Inflammatory macrophage treated with lipopolysaccharide for 4 hours (primary cell): ENCODE data around the gene CCT5.

ENCODE experiments used
- DNase-seq: peaks from one replicate; pipeline ENCODE4 v3.0.0-alpha.2; 2020

The CCT5 gene

DNA sequence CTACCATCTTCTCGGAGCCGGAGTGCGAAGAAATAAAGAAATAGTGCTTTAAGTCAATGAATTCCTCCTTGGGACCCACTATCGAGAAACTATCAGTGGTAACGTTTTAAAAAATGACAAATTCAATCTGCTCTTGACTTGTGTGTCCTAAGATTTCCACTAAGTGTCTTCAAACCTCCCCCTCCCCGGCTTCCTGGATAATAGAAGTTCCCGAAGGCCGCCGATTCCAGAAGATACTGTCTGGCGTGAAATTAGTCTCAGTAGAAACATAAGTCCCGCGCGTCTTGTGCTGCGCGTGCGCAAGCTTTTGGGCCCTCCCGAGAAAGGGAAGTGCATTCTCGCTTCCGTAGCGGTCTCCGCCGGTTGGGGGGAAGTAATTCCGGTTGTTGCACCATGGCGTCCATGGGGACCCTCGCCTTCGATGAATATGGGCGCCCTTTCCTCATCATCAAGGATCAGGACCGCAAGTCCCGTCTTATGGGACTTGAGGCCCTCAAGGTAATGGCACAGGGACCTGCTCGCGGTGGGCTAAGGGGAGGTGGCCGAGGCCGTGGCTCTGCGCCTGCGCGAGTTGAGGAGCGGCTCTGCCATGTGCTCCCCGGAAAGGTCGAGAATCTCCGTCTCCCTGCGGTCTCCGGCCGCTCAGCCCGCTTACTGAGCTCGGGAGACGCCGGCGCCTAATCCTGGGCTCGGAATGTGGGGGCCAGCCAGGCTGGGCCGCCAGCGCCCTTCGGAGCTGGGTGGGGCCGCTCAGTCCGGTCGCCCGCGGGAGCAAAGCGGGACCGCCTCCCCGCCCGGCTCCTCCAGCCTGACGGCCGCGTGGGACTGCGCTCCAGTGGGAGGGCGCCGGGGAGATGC, at the start of gene CCT5:
CCT5 (plus strand) TSS at position 333 of the 858 bp plus-strand sequence; CDS start at position 394, 61 bp downstream.
- DNase-seq = peak; percentile 99

DNA sequence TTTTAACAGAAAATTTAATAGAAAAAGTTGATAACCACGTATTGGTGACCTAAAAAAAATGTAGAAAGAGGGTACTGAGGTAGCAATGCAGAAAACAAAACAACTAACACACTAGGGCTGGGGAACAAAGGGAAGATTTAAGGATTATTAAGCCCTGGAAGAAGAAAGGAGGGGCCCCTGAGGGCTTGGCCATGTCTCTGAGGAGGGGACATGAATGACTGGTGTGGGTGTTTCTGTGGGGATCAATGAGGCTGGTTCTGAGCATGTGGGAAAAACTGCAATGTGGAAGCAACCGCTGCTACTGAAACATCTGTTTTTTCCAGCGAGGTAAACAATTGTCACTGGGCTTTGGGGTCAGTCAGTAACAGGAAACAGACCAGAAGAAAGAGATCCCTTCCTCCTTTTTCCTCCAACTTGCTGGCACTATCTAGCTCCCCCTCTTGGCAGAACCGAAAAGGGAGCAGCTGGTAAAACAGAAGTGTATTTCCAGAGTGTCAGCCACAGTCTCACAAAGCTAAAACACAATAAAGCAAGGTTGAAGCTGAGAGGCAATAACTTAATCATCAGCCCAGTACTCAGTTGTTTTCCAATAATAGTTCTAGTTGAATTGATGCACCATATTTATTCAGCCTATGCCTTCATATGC, 48.7 kb upstream of the CCT5 start:
- peak; percentile 4 for DNase-seq

DNA sequence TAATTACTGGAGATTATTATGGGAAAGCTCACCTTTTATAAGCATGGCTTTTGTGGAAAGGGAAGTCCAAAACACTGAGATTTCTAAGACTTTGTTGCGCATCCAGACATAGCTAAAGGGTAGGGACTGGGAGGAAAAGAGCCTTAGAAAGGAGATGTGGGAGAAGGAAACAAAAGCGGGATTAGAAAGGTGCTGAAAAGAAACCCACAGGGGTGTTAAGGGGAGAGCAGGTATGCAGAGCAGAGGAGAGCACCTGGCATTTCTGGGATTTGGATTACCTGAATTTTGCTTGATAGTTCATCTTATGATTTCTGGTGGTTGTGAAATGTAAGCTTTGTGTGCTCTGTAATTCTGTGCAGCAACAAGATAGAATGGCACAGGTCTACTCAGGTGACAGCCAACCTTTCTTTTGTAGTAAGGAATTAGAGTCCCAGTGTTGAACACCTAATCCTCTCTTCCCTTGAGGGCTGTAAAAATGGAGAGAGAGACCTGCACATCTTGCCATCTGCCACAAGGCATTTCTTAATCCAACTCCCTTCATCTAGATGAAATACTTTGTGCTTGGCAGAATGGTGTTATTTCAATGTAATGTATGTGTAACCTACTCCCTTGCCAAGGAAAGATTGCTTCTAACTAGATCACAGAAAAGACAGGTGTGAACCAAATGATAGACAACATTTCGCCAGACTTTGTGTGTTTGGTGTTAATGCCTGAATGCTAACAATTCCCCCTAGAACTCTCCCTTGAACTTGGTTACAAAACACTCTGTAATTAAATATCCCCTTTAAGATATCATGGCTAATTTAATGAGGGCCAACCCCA, 47.8 kb upstream of the CCT5 start:
- no peak for DNase-seq

DNA sequence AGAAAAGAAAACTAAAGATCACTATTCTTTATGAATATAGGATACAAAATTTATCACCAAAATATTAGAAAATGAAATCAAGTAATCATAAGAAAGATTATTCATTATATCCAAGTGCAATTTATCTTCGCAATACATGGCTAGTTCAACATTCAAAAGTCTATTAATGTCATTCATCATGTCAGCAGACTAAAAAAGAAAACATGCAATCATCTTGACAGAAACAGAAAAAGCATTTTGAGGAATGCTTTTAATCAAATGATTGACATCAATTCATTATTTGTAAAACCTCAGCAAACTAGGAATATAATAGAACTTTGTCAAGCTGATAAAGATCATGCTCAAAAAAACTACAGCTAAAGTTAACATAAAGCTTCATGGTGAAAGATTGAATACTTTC, 41.1 kb upstream of the CCT5 start:
- DNase-seq = no peak

DNA sequence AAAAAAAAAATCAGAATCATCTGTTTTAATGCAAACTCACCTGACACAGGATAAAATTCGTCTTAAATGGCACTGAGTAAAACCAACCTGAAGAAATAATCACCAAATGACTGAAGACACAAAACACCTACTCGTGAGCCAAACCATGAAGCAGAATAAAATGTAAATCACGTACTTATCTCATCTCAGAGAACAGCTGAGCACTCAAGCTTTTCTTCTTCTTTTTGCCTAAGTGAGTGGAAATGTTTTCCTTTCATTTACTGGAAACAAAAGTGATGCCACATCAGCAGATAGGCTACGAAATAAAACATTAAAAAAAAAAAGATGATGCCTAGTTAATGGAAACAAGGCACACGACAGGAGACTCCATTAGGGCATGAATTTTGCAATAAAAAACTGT, 36.8 kb upstream of the CCT5 start:
- DNase-seq = no peak

DNA sequence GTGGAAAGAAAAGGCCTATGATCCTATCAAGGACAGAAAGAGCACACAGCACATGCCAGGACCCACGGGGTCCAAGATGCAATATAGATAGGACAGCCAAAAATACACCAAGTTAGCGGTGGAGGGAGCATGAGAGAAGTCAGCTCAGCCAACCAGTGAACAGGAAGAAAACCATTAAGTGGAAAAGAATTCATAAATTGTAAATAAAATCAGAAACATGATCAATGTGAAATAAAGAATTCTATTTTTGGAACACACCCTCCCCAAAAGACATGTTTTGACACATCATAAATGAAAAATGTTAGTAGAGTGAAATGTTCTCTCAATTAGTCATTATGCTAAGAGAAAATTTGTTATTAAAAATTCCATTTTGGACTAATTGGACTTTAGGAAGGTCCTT, 36.0 kb upstream of the CCT5 start:
- no peak for DNase-seq

DNA sequence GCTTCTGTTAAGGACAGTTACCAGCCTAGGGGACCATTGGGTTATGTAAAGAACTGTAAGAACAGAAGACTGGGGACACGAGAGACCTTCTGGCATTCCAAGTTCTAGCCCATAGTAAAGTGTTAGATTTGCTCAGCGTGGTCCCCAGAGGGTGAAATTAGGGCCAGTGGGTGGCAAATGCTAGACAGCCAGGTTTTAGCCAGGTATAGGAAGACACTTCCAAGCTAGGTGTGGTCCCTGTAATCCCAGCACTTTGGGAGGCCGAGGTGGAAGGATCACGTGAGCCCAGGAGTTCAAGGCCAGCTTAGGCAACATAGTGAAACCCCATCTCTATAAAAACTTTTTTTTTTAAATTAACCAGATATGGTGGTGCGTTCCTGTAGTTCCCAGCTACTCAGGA, 34.7 kb upstream of the CCT5 start:
- DNase-seq = no peak

DNA sequence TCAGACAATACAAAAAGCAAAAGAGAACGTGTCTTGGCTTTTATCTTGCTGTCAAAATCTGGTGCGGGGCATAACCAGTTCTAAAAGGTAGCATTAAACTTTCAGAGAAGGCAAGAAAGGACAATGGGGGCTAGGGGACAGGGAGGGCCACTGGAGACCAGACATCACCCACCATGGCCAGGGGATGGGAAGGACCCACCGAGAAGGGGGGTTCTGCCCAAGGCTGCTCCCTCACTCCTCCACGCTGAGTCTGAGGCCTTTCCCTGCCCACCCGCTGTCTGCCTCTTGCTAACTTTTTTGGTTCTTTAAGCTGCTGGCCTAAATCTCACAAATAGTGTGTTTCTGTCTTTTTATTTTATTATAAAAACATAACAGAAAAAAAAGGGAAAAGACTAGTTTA, 34.0 kb upstream of the CCT5 start:
- no peak for DNase-seq

DNA sequence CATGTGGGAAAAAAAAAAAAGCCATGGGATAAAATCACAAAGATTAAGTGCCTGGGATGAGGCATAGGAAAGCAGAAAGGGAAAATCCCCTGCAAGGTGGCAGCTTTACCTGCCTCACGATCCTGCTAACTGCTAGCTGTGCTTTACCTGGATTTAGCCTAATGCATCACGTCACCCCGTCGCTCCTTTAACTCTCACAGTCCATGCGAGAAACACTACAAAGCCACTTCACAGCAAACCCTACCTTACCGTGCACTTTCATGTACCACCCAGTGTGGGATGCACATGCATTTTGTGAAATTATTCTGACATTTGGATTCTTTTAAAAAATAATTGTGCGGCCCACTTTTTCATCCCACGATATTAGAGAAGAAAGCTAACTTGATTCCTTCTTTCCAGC, 31.4 kb upstream of the CCT5 start:
- DNase-seq = no peak

DNA sequence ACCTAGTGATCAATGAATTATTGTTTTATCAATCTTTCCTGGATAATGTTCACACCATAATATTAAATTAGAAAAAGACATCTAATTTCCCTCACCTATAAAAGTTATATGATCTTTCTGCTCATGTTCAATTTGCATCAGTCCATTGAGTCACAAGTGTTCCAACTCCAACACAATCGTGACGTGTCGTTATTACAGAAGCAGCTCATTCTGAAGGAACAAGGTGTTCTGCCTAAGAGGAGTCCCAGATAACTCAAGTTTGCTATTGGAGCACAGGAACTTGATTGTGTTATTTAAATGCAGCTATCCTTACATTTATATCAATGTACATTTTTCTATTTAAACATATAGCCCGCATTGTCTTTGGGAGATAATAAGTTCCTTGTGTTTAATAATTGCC, 31.0 kb upstream of the CCT5 start:
- DNase-seq = no peak

DNA sequence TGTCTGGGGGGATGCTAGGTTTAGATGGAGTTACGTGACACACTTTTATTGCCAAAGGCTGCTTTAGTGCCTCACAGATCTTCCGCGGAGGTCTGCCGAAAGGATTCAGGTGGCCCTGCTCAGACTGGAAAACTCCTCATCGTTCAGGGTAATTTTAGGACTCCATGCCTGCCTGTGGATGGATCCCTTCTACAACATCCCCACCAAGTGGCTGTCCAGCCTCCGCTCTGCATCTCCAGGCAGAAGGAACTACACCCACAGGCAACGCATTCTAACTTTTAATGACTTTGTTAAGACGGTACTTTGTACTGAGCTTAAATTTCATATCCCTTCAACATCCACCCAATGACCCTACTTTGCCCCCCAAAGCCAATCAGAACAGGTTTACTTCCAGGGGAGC, 29.8 kb upstream of the CCT5 start:
- no peak for DNase-seq

DNA sequence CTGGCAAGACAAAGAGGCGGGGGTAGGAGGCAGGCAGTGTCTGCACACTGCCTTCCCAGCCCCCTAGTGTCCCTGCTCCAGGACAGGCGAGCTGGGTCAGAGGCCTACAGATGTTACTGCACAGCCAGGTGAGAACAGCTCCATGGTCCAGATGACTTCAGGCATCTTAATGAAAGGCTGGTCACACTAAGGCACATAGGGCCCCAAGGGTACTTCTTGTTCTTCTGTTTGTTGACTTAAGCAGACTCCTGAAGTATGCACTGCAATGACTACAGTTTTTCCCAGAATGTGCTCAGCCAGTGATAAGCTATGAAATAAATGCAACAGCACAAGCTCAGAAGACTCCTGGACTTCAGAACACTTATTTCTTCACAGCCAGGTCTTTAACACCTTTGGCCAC, 27.8 kb upstream of the CCT5 start:
- DNase-seq = no peak

DNA sequence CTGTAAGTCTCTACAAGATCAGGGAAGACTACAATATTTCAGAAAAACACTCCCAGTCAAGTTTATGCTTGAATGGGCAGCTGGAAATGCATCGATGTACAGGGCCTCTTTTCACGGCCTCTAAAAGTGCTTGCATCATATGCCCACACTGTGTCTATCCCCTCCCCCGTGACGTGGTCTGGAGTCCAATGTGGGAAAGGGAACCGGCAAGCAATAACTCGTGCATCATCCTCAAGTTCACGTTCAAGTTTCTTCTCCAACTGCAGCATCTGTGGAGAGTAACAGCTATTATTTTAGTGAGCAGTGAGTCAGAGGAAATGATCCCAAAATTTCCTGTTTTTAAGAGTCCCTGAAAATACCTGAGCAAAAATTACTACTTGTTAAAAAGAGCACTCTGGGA, 22.7 kb upstream of the CCT5 start:
- no peak for DNase-seq

DNA sequence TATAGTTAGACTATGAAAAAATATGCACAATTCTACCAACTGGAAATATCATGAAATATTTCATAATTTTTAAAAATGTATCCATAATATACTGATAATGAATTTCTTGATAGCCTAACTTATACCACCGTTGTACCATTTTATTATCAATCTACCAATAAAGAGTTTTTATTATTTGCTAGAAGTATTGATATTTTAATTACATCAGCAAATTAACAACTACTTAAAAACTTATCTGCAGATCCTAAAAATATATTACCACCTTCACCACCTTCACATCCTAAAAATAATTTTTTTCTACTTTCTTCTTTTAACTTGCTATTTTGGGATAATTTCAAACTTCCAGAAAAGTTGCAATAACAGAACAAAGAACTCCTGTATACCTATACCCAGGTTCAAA, 21.8 kb upstream of the CCT5 start:
- DNase-seq = no peak

DNA sequence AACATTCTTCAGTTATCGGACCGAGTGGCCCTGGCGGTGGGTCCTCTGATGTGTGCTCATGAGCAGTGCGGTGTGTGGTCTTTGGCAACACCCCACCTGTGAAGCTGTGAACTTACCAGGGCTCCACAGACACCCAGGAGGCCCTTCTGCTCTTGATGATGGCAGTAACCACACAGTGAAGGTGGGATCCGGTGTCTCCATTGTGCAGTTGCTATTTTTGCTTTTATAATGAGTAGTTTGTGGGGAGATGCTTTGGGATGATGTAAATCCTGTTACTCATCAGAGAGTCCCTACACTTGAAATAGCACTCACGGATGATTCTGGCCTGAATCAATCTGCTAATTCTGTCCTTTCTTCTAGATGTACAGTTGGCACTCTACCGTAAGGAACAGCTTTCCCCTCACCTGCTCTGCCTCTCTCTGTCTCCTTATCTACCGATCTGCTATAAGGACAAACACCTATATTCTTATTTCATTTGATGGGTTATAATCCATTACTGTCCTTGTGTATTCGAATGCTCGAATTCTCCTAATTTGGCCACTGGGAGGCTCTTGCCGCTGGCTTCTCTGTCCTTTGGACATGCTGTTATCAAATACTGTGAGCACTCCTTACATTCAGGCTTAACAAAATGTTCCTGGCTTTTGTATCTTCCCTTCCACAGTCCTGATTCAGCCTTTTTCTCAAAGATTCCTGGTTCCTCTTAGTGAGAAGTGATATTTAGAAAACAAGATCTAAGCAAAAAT, 20.6 kb upstream of the CCT5 start:
- no peak for DNase-seq

DNA sequence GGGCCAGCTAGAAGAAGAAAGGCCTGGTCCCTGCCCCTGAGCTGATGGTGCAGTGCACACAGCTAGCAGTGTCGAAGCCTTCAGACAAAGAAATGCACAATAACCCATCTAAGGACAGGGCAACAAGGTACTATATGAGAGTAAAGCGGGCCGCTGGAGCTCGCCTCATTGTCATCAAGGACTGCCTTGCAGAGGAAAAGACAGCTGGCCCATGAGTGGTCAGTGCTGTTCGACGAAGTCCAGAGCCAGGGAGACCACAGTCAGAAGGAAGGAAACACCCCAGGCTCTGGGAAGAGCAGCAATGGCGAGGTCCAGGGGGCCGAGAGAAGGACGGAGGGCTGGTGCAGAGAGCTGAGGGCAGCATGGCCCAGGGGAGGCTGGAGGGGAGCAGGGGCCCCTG, 17.7 kb upstream of the CCT5 start:
- no peak for DNase-seq

DNA sequence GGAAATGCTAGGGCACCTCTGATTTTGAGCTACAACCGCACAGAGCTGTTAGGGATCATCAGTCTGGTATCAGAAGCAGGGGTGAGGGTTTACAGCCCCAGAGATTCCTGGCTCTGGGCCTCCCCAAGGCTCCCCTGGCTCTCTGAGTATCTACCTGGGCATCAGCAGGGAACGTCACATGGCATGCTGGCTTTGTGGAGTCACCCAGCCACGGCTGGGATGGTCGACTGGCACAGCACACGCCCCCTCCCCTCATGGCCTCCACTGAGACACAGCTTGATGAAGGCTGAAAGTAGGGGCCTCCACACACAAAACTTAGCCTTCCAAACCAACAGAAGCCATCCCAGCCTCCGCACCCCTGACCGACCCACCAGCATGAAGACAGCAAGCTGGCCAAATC, 17.1 kb upstream of the CCT5 start:
- DNase-seq = no peak

DNA sequence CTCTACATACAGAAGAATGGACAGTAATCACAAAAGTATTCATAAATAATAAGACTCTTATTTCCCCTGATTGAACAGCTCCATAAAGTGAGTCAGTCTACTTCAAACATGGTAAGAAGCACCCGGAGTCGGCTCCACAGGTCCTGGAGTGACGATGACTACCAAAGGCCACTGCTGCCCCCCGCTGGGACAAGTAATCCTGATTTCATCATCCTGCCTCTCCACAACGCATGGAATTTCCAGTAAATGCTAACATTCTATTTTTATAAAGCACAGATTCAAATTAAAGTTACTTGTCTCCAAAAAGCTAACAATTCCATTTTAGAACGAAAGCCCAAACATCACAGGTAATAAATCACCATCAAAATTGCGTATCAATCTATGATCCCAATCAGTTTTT, 16.6 kb upstream of the CCT5 start:
- DNase-seq = no peak

DNA sequence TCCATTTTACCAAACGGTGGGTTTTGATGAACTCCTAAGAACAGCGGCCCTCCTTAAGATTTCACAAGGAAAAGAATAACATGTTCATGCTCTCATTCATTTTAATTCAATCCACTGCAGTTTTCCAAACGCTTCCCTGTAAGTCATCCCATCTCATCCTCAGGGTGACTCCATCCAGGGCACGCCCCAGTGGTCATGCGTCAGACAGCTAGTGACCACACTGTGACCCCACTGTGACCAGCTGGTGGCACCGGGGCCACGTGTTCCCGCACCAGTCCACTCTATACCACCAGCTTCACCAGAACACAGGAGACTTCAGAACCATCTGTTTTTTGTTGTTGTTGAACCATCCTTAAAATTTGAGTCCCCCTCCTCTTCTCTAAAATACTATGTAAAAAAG, 14.7 kb upstream of the CCT5 start:
- no peak for DNase-seq

DNA sequence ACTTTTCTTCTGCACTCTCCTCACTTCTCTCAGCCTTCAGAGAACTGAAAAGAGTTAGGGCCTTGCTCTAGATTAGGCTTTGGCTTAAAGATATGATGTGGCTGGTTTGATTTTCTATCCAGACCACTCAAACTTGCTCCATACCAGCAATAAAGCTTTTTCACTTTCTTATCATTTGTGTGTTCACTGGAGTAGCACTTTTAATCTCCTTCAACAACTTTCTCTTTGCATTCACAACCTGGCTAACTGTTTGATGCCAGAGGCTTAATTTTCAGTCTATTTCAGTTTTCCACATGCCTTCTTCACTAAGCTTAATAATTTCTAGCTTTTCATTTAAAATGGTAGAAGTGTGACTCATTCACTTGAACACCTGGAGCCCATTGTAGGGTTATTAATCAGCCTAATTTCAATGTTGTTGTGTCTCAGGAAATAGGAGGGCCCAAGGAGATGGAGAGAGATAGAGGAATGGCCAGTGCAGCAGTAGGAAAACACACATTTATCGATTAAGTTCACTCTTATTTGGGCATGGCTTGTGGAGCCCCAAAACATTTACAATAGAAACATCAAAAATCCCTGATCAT, 6.3 kb upstream of the CCT5 start:
- no peak for DNase-seq

DNA sequence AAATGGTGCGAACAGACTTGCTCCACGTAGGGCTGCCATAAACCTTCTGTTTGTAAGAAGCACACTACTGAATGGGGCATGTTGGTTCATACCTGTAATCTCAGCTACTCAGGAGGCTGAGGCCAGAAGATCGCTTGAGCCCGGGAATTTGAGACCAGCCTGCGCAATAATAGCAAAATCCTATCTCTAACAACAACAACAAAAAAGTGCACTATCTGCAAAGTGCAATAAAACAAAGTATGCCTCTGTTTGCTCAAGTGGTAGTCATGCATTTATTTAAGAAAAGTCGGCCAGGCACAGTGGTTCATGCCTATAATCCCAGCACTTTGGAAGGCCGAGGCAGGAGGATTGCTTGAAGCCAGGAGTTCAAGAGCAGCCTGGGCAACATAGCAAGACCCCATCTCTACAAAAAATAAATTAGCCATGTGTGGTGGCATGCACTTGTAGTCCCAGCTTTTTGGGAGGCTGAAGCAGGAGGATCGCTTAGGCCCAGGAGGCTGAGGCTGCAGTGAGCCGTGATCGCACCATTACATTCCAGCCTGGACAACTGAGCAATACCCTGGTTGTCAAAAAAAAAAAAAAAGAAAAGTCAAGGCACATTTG, 5.6 kb upstream of the CCT5 start:
- no peak for DNase-seq

DNA sequence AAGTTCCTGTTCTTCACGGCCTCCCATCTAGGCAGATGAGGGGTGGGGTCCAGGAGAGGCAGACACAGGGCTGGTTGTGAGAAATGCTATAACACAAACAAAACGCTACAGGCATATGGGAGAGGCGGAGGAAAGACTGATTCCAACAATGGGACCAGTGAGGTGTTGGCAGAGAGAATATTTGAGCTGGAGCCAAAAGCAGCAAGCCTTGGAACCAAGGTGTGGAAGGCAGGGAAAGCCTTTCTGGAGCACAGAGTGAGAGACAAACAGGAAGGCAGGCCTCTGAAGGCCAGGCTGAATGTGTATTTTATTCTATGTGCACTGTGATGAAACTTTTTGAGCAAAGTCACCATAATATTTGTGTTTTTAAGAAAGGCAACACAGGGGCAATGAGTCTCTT, 3.3 kb upstream of the CCT5 start:
- DNase-seq = no peak
